ENCODE results near the gene SCG5.
A peak's percentile ranks its signal among the peaks of the same experiment; 100 is the strongest.

The SCG5 gene

GRCh38 chr15:32637704-32638103, 3.8 kb upstream of the SCG5 start:
- no peak for DNase-seq (ENCODE audit: extremely low spot score)
- TF ChIP-seq CTCF (IDR thresholded peaks at IDR 0.05; ENCODE audit: control extremely low read depth, extremely low read depth, low read depth, missing control alignments), result no peak
- ChIA-PET CTCF (interaction anchor here (1.3 kb wide), 1 partner anchor 14 kb away, joined by 5 read pairs; no protein-coding TSS in a partner anchor), POLR2A (interaction anchor here (0.6 kb wide), 1 partner anchor 231 kb away, joined by 3 read pairs; no protein-coding TSS in a partner anchor)

GRCh38 chr15:32642667-32643435, 1.3 kb downstream of the SCG5 start:
- no peak for TF ChIP-seq CTCF (IDR thresholded peaks at IDR 0.05; ENCODE audit: control extremely low read depth, extremely low read depth, low read depth, missing control alignments)
- ChIA-PET CTCF (interaction anchor here (1.2 to 3.0 kb wide), 5 partner anchors 8 to 19 kb away, joined by 3 to 12 read pairs (median 7); no protein-coding TSS in a partner anchor), POLR2A (no interaction called here)
- DNase-seq (ENCODE audit: extremely low spot score), result no peak

GRCh38 chr15:32643907-32644445, 2.5 kb downstream of the SCG5 start:
- CTCF ChIA-PET, result interaction anchor here (1.3 to 3.0 kb wide), 4 partner anchors 8 to 18 kb away, joined by 3 to 12 read pairs (median 8); no protein-coding TSS in a partner anchor
- POLR2A ChIA-PET, result no interaction called here
- no peak for TF ChIP-seq CTCF (IDR thresholded peaks at IDR 0.05; ENCODE audit: control extremely low read depth, extremely low read depth, low read depth, missing control alignments)

GRCh38 chr15:32646291-32646690, 4.8 kb downstream of the SCG5 start:
- POLR2A ChIA-PET, result no interaction called here
- CTCF ChIA-PET, result interaction anchor here (1.3 to 7.1 kb wide), 2 partner anchors 10 to 14 kb away, joined by 4 to 80 read pairs; no protein-coding TSS in a partner anchor

More at GRCh38 chr15:32643907-32644445, 2.5 kb downstream of the SCG5 start:
- DNase-seq (ENCODE audit: extremely low spot score), result no peak

GRCh38 chr15:32649342-32649741, 7.8 kb downstream of the SCG5 start:
- no peak for DNase-seq (ENCODE audit: extremely low spot score)
- POLR2A ChIA-PET, result no interaction called here
- CTCF ChIA-PET, result interaction anchor here (0.8 to 7.1 kb wide), 6 partner anchors 8 to 287 kb away, joined by 3 to 80 read pairs (median 4); partner anchors contain the start of gene SCG5

More at GRCh38 chr15:32646291-32646690, 4.8 kb downstream of the SCG5 start:
- no peak for DNase-seq (ENCODE audit: extremely low spot score)
- no peak for TF ChIP-seq CTCF (IDR thresholded peaks at IDR 0.05; ENCODE audit: control extremely low read depth, extremely low read depth, low read depth, missing control alignments)

More at GRCh38 chr15:32649342-32649741, 7.8 kb downstream of the SCG5 start:
- peak; percentile 19 for TF ChIP-seq CTCF (IDR thresholded peaks at IDR 0.05; ENCODE audit: control extremely low read depth, extremely low read depth, low read depth, missing control alignments)

Data from GM10248 (cell line).